Activated T-cell treated with anti-CD3 and anti-CD28 coated beads, Interleukin-2, amount 50 U/mL, for 24 hours (primary cell): ENCODE data around the gene HTR6.

Experiments used
- DNase-seq: peaks from one replicate; pipeline ENCODE4 v3.0.0-alpha.2; 2020
- H3K27ac Mint-ChIP-seq: 2 replicates; pipeline ENCODE4 v1.8.0; 2020; ENCODE audit warnings: mild to moderate bottlenecking, mixed read lengths
- H3K27me3 Mint-ChIP-seq: 2 replicates; pipeline ENCODE4 v1.8.0; 2020; ENCODE audit warnings: mixed read lengths
- H3K36me3 Mint-ChIP-seq: 2 replicates; pipeline ENCODE4 v1.8.0; 2020; ENCODE audit warnings: low read depth, mixed read lengths
- H3K4me1 Mint-ChIP-seq: 2 replicates; pipeline ENCODE4 v1.8.0; 2020; ENCODE audit warnings: low read depth, mixed read lengths
- H3K4me3 Mint-ChIP-seq: 2 replicates; pipeline ENCODE4 v1.8.0; 2020; ENCODE audit warnings: mild to moderate bottlenecking, moderate library complexity, mixed read lengths
- H3K9me3 Mint-ChIP-seq: 2 replicates; pipeline ENCODE4 v1.8.0; 2020; ENCODE audit warnings: mixed read lengths

The HTR6 gene

DNA sequence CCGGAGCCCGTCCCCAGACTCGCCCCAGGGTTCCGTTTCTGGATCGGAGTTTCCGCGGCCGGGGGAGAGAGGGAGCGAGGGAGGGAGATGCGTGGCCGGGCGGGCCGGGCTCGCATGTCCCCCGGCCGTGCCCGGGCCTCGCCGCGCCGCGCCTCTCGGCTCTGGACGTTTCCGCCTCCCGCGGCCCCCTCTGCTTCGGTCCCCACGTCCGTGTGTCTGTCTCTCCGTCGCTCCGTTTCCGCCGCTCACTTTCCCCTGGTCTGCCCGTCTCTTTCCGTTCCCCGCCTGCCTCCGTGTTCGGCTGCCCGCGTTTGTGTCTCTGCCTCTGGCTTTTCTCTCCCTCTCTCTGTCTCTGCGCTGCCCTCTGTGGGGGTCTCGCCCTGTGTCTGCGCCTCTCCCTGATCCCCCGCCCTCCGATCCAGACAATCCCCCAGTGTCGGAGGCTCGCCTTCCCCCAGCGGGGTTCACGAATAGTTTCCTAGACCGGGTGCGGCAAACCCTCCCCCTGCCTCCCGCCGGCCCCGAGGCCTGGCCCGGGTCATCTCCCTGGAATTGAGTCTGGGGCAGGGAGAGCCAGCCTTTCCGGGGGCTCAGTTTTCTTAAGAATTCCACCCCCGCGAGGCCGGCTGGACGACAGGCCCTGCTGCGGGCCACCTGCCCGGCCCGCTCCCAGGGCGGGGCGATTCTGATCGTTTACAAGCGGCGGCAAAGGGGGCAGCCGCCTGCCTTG lies 19.8 kb upstream of the HTR6 start:
- peaks cover 3% of the 10 kb centered on the region for H3K36me3 Mint-ChIP-seq
- peaks cover 33% of the 10 kb centered on the region for H3K4me1 Mint-ChIP-seq
- peaks cover 34% of the 10 kb centered on the region for H3K27me3 Mint-ChIP-seq
- H3K27ac Mint-ChIP-seq: peak overlapping the region; percentile 90
- H3K9me3 Mint-ChIP-seq: no peaks in the 10 kb centered on the region
- peak overlapping the region; percentile 87 for H3K4me3 Mint-ChIP-seq
- DNase-seq: peak; percentile 74

DNA sequence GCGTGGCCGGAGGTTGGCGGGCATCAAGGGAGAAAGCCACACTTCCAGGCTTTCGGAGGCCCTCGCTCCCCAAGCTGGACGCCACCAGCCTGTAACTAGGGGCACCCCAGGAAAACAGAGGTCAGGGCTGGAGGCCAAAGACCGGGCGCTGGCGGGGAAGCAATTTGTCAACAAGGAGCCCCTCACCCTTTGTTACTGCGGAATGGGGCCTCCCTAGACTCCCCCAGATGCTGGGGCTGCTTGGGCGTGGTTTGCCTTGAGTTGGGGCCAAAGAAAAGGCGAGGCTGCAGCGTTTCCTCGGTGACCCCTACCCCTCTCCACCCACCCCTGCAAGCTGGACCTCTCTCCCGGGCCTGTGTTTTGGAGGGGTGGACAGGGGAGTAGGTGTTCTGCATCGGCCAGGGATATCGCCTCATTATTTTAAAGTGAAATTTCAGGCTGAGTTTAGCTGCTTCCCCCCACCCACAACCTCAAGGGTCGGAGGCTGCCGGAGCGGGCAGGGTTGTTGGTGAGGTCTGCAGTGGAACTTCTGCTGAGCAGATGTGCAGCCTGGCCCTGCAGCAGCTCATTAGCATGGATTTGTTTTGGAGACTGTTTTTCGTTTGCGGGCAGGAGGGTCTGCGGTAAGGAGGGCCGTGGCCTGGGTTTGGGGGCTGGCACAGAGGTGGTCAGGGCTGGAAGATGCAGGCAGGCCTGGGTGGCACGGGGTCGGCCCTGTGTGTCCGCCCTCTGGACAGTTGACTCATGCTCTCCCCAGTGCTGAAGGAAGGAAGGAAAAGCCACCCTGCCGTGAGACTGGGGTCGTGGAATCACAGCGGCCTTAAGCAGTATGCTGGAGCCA lies 19.0 kb upstream of the HTR6 start:
- Mint-ChIP-seq H3K4me3 (peak overlapping the region; percentile 87), H3K27me3 (peaks cover 34% of the 10 kb centered on the region), H3K4me1 (peaks cover 37% of the 10 kb centered on the region), H3K27ac (no peak overlapping the region), H3K36me3 (peaks cover 3% of the 10 kb centered on the region), H3K9me3 (no peaks in the 10 kb centered on the region)
- DNase-seq: no peak

DNA sequence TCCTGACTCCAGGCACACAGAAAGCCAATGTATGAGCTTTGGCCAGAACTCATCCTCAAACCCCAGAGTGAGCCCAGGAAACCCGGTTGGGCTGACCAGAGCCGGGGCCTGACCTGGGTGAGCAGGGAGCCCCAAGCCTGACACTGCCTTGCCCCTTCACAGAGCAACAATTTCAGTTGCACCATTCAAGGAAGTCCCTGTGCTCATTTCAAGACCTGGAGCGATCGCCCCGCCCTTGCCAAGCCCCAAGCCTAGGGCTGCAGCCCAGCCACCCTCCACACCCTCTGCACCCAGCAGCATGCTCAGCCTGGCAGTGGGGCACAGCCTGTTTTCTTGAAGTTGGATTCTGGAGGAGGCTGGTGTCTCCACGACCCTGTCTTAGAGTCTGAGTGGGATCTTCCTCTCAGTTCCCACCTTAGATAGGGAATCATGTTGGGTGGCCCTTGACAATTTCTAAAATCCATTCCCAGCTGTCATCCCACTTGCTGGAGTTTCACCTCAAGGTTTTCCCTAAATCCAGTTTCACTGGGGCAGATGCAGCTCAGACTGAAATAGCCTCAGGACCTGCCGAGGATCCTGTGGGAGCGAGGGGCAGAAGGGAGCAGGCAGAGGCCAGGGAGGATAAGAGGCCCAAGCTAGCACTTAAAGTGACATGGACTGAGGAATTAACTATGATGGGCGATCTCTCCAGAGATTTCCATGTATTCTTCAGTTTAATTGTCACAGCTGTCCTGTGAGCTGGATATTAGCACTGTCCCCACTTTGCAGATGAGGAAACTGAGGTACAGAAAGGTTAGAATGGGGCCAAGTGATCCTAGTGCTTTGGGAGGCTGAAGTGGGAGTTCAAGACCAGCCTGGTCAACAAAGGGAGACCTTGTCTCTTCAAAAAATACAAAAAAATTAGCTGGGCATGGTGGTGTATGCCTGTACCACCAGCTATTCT lies 18.0 kb upstream of the HTR6 start:
- Mint-ChIP-seq H3K27ac (no peak overlapping the region), H3K4me3 (peak overlapping the region; percentile 87), H3K36me3 (peaks cover 3% of the 10 kb centered on the region), H3K9me3 (no peaks in the 10 kb centered on the region), H3K4me1 (peaks cover 38% of the 10 kb centered on the region), H3K27me3 (peaks cover 26% of the 10 kb centered on the region)
- DNase-seq: no peak

DNA sequence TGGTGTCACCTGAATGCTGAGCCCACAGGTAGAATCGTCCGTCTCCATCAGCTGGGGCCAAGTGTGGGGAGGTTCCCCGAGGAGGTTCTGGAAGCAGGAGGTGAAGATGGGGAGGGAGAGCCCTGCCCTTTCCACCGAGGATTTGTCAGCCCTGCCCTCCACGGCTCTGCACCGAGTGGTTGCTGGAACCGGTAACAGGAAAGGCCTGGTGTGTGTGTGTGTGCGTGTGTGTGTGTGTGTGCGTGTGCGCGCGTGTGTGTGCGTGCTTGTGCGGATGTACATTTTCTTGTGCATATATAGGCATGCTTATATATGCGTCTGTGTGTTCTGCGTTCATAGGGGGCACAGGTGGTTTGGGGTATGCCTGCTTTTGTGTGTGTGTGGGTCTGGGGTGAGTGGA lies 17.0 kb upstream of the HTR6 start:
- Mint-ChIP-seq H3K4me1 (peaks cover 38% of the 10 kb centered on the region), H3K27me3 (peaks cover 20% of the 10 kb centered on the region), H3K9me3 (no peaks in the 10 kb centered on the region), H3K36me3 (peaks cover 3% of the 10 kb centered on the region), H3K27ac (no peak overlapping the region), H3K4me3 (no peak overlapping the region)
- DNase-seq: no peak

DNA sequence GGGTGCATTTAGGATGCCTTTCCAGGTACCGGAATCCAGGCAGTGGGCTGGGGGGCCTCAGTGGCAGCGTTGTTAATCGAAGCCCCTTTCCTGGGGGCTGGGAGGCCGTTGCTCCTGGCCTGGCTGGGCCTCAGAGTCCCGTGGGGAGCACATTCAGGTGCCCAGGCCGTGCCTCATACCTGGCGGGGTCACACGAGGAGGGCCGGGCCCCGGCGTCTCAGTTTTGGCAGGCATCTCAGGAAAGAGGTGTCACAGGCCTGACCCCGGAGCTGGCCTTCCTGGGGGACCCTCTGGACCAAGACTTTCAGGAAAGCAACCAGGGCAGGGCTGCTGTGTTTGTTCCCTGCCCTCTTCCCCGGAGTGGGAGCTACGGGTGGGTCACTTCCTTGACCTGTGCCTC lies 16.4 kb upstream of the HTR6 start:
- no peak overlapping the region for H3K4me3 Mint-ChIP-seq
- H3K27ac Mint-ChIP-seq: no peak overlapping the region
- DNase-seq: no peak
- no peaks in the 10 kb centered on the region for H3K9me3 Mint-ChIP-seq
- H3K36me3 Mint-ChIP-seq: peaks cover 3% of the 10 kb centered on the region
- H3K4me1 Mint-ChIP-seq: peaks cover 35% of the 10 kb centered on the region
- peaks cover 14% of the 10 kb centered on the region for H3K27me3 Mint-ChIP-seq

DNA sequence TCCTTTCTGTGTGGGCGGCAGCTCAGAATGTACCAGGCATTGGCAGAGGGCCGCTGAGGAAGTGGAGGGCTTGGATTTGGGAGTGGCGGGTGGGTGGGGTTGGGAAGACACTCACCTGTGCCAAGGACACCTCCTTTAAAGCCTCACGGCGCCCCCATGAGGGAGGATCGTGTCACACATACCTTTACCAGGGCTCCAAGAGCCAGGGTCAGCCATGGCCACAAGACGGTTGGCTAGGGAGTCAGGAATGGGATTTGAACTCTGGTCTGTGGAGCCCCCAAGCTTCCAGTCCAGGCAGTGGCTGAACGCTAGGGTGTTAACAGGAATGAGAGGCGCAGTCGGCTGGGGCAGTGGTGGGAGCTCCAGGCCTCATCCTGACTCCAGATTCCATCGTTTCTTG lies 16.0 kb upstream of the HTR6 start:
- H3K27me3 Mint-ChIP-seq: peaks cover 9% of the 10 kb centered on the region
- peaks cover 3% of the 10 kb centered on the region for H3K36me3 Mint-ChIP-seq
- no peak overlapping the region for H3K27ac Mint-ChIP-seq
- H3K4me1 Mint-ChIP-seq: peaks cover 33% of the 10 kb centered on the region
- DNase-seq: no peak
- H3K9me3 Mint-ChIP-seq: no peaks in the 10 kb centered on the region
- H3K4me3 Mint-ChIP-seq: no peak overlapping the region

DNA sequence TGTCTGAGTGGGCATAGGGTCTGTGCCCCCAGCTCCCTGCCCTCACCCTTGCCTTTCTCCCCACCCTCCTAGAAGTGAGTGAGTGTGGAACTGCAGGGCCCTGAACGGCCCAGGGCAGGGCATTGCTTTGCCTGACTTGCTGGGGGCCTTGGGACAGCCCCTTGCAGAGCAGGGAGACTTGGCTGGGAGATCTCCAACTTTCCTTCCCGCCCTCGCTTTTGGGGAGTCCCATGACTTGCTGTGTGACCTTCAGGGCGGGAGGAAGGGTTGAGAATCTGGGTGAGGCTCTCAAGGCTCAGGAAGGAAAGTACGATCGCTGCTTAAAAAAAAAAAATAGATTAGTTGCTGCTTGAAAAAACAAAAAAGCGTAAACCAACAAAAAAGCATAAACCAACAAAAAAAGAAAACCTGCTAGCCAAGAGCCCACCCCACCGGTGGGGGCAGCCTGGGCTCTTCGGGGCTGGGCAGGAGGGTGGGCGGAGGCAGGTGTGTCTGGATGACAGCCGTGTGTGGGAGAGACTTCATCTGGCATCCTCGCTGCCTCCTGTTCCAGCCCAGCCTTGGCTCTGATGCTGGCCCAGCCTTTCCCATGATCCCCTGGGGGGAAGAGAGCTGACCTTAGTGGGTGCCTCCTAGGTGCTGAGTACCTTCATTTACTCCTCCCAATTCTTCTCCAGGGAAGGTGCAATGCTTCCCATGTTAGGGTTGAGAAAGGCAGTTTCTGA lies 14.1 kb upstream of the HTR6 start:
- H3K4me3 Mint-ChIP-seq: no peak overlapping the region
- no peak for DNase-seq
- peaks cover 31% of the 10 kb centered on the region for H3K4me1 Mint-ChIP-seq
- no peaks in the 10 kb centered on the region for H3K36me3 Mint-ChIP-seq
- H3K9me3 Mint-ChIP-seq: no peaks in the 10 kb centered on the region
- no peak overlapping the region for H3K27ac Mint-ChIP-seq
- H3K27me3 Mint-ChIP-seq: peaks cover 5% of the 10 kb centered on the region

DNA sequence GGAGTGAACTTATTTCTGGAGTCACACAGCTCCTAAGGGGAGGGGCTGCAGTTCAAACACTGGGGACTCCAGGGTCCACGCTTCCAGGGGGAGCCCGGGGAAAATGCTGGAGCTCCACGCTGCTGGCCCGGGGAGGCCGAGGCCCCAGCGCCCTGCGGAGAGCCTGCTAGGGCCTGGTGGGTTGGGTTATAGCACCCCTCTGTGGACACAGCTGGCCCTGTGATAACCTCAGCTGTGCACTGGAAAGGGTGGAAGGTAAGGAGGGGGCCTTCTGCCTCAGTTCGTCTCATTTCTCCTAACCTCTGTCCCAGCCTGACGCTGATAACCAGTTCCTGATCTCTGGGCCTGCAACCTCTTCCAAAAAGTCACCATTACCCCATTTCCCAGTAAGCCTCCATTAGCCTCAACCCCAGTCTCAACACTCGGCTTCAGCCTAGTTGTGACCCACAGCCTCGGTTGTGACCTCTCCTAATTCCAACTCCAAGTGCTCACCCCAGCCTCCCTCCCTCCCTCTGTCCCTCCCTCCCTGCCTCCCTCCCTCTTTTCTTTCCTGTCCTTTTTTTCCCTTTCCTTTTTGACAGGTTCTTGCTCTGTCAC lies 13.4 kb upstream of the HTR6 start:
- no peaks in the 10 kb centered on the region for H3K36me3 Mint-ChIP-seq
- no peak overlapping the region for H3K4me3 Mint-ChIP-seq
- H3K9me3 Mint-ChIP-seq: no peaks in the 10 kb centered on the region
- H3K4me1 Mint-ChIP-seq: peaks cover 26% of the 10 kb centered on the region
- peak; percentile 57 for DNase-seq
- H3K27me3 Mint-ChIP-seq: no peaks in the 10 kb centered on the region
- no peak overlapping the region for H3K27ac Mint-ChIP-seq

DNA sequence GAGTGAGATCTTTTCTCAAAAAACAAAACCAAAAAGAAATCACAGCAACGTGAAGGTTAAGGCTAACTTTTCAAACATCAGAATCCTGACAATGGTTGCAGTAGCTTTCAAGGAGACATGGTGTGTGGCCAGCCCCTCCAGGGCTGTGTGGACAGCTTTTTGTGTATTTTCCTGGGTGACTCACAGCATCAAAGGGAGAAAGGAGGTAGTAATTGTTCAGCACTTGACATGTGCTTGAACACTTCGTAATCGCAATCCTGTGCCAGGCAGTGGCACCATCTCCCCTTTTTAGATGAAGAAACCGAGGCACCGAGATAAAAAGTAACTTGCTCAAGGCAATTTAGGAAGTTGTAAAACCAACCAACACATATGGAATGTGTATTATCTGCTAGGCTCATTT lies 10.3 kb upstream of the HTR6 start:
- no peak for DNase-seq
- no peak overlapping the region for H3K27ac Mint-ChIP-seq
- no peaks in the 10 kb centered on the region for H3K27me3 Mint-ChIP-seq
- H3K4me3 Mint-ChIP-seq: no peak overlapping the region
- H3K36me3 Mint-ChIP-seq: no peaks in the 10 kb centered on the region
- peaks cover 16% of the 10 kb centered on the region for H3K4me1 Mint-ChIP-seq
- no peaks in the 10 kb centered on the region for H3K9me3 Mint-ChIP-seq

DNA sequence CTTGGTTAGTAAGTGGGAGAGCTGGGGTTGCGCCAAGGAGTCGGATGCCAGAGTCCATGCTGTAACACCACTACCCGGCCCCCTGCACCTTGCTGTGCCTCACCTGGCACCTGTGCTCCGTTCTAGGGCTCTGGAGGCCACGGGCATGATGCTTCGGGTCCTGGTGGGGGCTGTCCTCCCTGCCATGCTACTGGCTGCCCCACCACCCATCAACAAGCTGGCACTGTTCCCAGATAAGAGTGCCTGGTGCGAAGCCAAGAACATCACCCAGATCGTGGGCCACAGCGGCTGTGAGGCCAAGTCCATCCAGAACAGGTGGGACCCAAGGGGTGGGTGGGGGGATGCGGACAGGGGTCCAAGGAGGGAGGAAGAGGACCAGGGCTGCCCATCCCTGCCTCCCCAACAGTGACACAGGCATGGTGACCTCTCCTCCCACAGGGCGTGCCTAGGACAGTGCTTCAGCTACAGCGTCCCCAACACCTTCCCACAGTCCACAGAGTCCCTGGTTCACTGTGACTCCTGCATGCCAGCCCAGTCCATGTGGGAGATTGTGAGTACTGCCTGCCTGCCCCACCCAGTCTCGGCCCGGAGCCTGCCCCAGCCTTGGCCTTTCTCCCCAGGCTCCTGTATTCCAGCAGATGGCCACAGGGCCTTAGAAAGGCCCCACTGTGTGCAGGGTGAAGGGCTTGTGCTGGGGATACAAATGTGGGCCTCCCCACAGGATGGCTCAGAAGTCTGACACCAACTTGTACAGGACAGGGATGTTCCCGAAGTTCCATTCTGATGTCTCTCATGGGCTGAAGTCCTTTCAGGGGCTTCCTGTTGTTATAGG lies 9.6 kb upstream of the HTR6 start:
- H3K36me3 Mint-ChIP-seq: no peaks in the 10 kb centered on the region
- DNase-seq: no peak

DNA sequence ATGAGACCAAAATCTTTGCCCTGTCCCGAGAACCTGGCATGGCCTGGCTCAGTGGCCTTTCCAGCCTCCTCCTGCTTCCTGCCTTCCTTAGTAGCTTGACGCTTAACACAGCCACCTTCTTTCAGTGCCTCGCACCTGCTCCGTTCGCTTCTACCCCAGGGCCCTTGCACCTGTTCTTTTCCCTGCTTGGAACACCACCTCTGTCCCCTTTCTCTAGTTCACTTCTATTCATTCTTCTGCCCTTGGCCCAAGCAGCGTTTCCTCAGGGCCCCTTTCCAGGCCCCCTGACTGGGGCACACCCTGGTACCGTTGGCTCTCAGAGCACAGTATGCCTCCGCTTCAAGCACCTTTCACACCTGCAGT lies 9.0 kb upstream of the HTR6 start:
- H3K4me1 Mint-ChIP-seq: peaks cover 17% of the 10 kb centered on the region
- no peak for DNase-seq
- no peaks in the 10 kb centered on the region for H3K9me3 Mint-ChIP-seq
- H3K4me3 Mint-ChIP-seq: no peak overlapping the region
- H3K27ac Mint-ChIP-seq: no peak overlapping the region
- H3K36me3 Mint-ChIP-seq: no peaks in the 10 kb centered on the region
- no peaks in the 10 kb centered on the region for H3K27me3 Mint-ChIP-seq

More for the DNA sequence above, 9.6 kb upstream of the HTR6 start:
- Mint-ChIP-seq H3K9me3 (no peaks in the 10 kb centered on the region), H3K4me1 (peaks cover 21% of the 10 kb centered on the region), H3K27ac (no peak overlapping the region), H3K27me3 (no peaks in the 10 kb centered on the region), H3K4me3 (no peak overlapping the region)

DNA sequence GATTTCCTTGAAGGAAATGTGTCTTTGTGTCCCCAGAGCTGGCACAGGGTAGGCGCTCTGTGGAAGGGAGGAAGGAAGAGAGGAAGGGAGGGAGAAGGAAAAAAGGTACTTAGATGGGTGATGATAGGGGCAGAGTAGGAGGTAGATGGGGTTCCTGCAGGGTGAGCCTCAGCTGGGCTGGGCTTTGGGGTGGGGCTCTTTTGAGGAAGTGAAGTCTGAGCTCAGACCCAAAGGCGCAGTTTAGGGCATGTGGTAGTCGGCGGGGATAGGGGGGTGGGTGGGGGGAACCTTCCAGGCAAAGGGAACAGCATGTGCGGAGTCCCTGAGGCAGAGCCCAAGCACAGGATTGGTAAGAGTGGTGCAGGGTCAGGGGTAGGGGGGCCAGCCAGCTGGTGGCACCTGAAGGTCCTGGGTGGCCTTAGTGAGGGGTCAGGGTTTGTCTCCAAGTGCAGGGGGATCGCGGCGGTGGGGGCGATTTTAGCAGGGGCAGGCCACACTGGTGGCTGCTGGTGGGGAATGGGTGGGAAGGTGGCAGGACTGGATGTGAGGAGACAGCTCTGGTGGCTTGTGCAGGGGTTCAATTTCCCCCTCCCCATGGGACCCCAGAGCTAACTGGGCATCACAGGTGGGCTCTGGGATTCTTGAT lies 8.4 kb upstream of the HTR6 start:
- Mint-ChIP-seq H3K4me1 (peaks cover 17% of the 10 kb centered on the region), H3K27me3 (no peaks in the 10 kb centered on the region), H3K9me3 (no peaks in the 10 kb centered on the region), H3K36me3 (no peaks in the 10 kb centered on the region), H3K4me3 (no peak overlapping the region), H3K27ac (no peak overlapping the region)
- DNase-seq: no peak
